Osteocyte (in vitro differentiated cells): ENCODE results near the gene BOD1. TPM values are rescaled to one million over a fixed set of nuclear protein-coding genes. Genes with fewer than 3 reads are reported as not detected.

Experiments used
- DNase-seq: peaks from one replicate; pipeline ENCODE4 v3.0.0; 2021; ENCODE audit warnings: mixed read lengths; ENCODE audit not compliant: unreplicated experiment; ENCODE audit errors: extremely low spot score
- H3K27ac Mint-ChIP-seq: one replicate; pipeline ENCODE4 v1.8.0; 2021; ENCODE audit warnings: mild to moderate bottlenecking, mixed read lengths; ENCODE audit not compliant: unreplicated experiment
- H3K27me3 Mint-ChIP-seq: one replicate; pipeline ENCODE4 v1.8.0; 2021; ENCODE audit warnings: mixed read lengths; ENCODE audit not compliant: unreplicated experiment
- H3K36me3 Mint-ChIP-seq: one replicate; pipeline ENCODE4 v1.8.0; 2021; ENCODE audit warnings: mixed read lengths; ENCODE audit not compliant: unreplicated experiment
- H3K4me1 Mint-ChIP-seq: one replicate; pipeline ENCODE4 v1.8.0; 2021; ENCODE audit warnings: mixed read lengths; ENCODE audit not compliant: unreplicated experiment
- H3K4me3 Mint-ChIP-seq: one replicate; pipeline ENCODE4 v1.8.0; 2021; ENCODE audit warnings: mild to moderate bottlenecking, moderate library complexity, mixed read lengths; ENCODE audit not compliant: unreplicated experiment
- H3K9me3 Mint-ChIP-seq: one replicate; pipeline ENCODE4 v1.8.0; 2021; ENCODE audit warnings: mixed read lengths; ENCODE audit not compliant: unreplicated experiment
- long read RNA-seq: library from polyadenylated mRNA; unstranded; transcript quantifications from one replicate; pipeline ENCODE4 v2.0.0, GENCODE V29; 2021
- total RNA-seq: library from RNA; stranded (reverse); gene quantifications from 2 replicates; pipeline ENCODE4 v1.2.1, GENCODE V29; 2021
- TF ChIP-seq, protein P1 (sequence below): fragments of 200-600 bp; sonication (generic); IDR thresholded peaks from 2 replicates; pipeline ENCODE4 v1.5.0; 2021; ENCODE audit warnings: antibody characterized with exemption, mild to moderate bottlenecking, moderate library complexity

BOD1 gene
- total RNA-seq, result 64.6 and 70.7 TPM in 2 replicates
- long read RNA-seq, transcript BOD1-202 (4 exons, 1,562 nt), result major isoform, 6 of 6 reads
- long read RNA-seq, partial matches to known transcripts, result 0 of 6 reads
- long read RNA-seq, other reads (novel, unspliced or antisense), result 0 of 6 reads

DNA sequence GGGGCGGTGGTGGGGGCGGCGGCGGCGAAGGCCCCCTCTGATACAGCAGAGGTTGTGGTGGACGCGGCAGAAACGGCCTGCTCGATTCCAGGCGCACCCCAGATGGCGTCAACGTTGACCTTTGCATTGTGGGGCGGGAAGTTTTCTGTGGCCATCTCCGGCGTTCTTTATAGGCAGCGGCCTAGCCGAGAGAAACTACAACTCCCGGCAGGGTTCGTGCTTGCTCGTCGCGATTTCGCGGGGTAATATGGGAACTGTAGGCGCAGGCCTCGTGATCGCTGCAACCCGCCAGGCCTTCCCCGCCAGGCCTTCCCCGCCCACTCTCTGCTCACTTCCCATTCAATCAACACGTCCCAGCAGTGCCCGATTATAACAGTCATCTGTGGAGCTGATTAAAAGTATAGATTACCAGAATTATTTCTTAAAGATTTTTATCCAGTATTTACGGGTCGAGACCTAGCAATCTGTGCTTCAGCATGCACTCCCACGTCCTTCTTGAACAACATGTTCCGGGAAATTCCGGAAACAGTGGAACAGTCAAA is at the start of gene BOD1:
TSS of gene BOD1 (minus strand) at position 74 of the 542 bp plus-strand sequence. CDS start 214 bp downstream, outside the sequence.
- peak within 1 kb of the TSS; percentile 76 for H3K27ac Mint-ChIP-seq
- peak; percentile 97 for DNase-seq
- peak within 1 kb of the TSS; percentile 87 for H3K4me3 Mint-ChIP-seq
- TF ChIP-seq, protein P1, sequence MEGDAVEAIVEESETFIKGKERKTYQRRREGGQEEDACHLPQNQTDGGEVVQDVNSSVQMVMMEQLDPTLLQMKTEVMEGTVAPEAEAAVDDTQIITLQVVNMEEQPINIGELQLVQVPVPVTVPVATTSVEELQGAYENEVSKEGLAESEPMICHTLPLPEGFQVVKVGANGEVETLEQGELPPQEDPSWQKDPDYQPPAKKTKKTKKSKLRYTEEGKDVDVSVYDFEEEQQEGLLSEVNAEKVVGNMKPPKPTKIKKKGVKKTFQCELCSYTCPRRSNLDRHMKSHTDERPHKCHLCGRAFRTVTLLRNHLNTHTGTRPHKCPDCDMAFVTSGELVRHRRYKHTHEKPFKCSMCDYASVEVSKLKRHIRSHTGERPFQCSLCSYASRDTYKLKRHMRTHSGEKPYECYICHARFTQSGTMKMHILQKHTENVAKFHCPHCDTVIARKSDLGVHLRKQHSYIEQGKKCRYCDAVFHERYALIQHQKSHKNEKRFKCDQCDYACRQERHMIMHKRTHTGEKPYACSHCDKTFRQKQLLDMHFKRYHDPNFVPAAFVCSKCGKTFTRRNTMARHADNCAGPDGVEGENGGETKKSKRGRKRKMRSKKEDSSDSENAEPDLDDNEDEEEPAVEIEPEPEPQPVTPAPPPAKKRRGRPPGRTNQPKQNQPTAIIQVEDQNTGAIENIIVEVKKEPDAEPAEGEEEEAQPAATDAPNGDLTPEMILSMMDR, result no peak
- H3K4me1 Mint-ChIP-seq, result peaks cover 42% of the 10 kb centered on the region
- no peaks in the 10 kb centered on the region for H3K27me3 Mint-ChIP-seq
- H3K9me3 Mint-ChIP-seq, result no peaks in the 10 kb centered on the region
- peaks cover 7% of the 10 kb centered on the region for H3K36me3 Mint-ChIP-seq

DNA sequence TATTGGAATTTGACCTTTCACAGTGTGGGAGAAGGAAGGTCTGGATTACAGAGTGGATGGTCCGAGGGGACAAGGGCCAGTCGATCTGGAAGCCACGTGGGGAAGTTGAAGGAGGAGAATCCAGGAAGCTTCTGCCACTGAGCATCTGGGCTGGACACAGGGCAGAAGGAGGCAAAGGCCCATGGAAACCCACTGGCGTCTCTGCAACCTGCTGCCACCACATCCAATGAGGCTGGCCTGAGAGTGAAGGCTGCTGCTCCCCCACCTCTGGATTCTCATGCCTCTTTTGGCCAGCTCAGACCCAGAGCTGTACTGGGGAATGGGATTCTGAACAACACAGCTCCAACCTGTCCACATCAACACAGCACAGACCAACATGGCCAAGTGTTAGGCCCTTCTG is 48.9 kb upstream of the BOD1 start:
- DNase-seq, result no peak
- TF ChIP-seq, protein P1, result no peak
- no peak overlapping the region for H3K27ac Mint-ChIP-seq

DNA sequence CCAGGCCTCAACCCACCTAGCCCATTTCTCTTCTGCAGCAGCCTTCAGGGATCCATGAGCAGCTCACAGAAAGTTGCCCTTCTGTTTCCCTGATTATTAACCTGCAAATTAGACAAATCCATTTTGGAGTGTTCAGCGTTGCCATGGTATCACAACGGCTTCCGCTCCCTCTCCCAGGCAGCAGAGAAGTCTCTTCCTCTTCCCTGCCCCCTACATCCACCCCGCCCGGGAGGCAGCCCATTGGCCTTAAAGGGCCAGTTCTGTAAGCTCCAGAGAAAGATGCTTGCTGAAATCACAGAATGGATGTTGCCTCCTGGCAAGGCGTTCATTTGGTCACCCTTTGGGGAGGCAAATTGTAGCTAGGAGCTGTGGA is 47.7 kb upstream of the BOD1 start:
- Mint-ChIP-seq H3K27ac (no peak overlapping the region), H3K36me3 (no peaks in the 10 kb centered on the region), H3K4me3 (no peak overlapping the region), H3K27me3 (peaks cover 5% of the 10 kb centered on the region), H3K4me1 (peaks cover 1% of the 10 kb centered on the region), H3K9me3 (peaks cover 8% of the 10 kb centered on the region)
- TF ChIP-seq, protein P1, result no peak
- no peak for DNase-seq

More for the DNA sequence above, 48.9 kb upstream of the BOD1 start:
- H3K27me3 Mint-ChIP-seq, result peaks cover 10% of the 10 kb centered on the region
- H3K9me3 Mint-ChIP-seq, result peaks cover 8% of the 10 kb centered on the region
- H3K4me3 Mint-ChIP-seq, result no peak overlapping the region
- H3K4me1 Mint-ChIP-seq, result peaks cover 7% of the 10 kb centered on the region
- H3K36me3 Mint-ChIP-seq, result no peaks in the 10 kb centered on the region

DNA sequence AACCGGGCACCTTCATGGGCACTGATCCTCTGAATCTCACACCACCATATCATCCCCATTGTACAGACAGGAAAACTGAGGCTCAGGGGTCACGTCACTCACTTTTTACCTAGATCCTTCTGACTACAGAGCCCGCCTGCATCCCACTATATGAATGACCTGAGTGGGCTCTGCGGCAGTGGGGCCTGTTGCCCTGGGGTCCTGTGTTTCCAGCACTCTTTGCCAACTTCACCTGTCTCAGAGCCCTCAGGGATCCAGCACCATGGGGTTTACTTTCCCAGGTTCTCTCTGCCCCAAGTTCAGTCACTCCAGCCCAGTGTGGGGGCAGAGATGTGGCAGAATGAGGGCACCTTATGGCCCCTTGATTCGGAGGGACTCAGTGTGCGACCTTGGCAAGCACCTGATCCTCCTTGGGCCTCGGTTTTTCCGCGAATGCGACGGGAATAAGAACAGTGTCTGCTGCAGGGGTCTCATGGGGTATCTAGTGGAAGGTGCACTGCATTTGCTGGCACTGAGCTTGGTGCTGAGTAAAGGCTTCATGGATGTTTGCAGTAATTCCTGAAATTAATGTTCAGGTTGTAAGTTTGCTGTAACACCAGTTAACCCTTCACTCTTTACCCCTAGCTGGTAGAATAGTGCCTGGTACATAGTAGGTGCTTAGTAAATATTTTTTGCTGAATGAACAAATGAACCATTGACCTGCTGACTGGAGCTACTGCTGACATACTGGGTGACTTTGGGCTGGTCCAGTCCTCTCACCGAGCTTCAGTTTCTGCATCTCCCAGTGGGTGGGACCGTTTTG is 47.1 kb upstream of the BOD1 start:
- H3K9me3 Mint-ChIP-seq, result peaks cover 4% of the 10 kb centered on the region

More for the DNA sequence above, 47.1 kb upstream of the BOD1 start:
- Mint-ChIP-seq H3K27ac (no peak overlapping the region), H3K36me3 (no peaks in the 10 kb centered on the region), H3K4me1 (peaks cover 1% of the 10 kb centered on the region), H3K4me3 (no peak overlapping the region), H3K27me3 (no peaks in the 10 kb centered on the region)
- TF ChIP-seq, protein P1, result no peak
- no peak for DNase-seq
